Esophagus mucosa (tissue), 1 donor: ENCODE measurements around the gene PEAK3. TPM values are rescaled to one million over a fixed set of nuclear protein-coding genes. Genes with fewer than 3 reads are reported as not detected.
"Not testable (repeated sequence)": the region's sequence is repeated elsewhere in the genome, so short reads cannot be mapped to it uniquely, and the experiment has no call there.

Experiments
- ATAC-seq: fragments of 200-7000 bp; cut with Tn5 transposase; one replicate; pipeline ENCODE4 v1.9.1; 2020
- total RNA-seq: library from RNA; stranded (reverse); gene quantifications from one replicate; pipeline ENCODE4 v1.2.4, GENCODE V29; 2023
- donor health status: DM: yes; HTN: yes; CAD: no.

Gene PEAK3
- total RNA-seq, 1 donor from 2014 or later, result 0.08 TPM

DNA sequence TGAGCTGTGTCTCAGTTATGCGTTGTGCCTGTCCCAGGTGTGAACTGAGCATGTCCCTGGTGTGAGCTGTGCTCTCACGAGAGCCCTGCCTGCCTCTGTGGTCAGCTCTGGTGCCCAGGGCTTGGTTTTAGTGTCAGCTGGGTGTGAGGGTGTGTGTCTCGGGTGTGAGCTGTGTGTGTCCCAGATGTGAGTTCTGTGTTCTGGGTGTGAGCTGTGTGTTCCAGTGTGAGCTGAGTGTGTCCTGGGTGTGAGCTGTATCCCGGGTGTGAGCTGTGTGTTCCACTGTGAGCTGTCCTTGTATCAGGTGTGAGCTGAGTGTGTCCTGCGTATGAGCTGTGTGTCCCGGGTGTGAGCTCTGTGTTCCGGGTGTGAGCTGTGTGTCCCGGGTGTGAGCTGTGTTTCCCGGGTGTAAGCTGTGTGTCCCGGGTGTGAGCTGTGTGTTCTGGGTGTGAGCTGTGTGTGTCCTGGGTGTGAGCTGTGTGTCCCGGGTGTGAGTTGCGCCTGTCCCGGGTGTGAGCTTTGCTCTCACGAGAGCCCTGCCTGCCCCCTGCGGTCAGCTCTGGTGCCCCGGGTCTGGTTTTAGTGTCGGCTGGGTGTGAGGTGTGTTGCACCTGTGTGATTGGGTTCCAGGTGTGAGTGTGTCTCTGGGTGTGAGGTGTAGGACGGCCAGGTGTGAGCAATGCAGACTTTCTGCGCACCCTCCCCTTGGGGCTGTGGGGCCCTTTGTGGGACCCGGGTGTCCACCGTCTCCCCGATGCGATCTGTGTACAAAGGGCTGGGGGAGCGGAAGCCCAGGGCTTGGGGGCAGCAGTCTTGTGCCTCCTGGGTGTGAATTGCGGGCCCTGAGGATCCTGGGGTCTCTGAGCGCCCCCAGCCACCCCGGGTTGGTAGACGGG is 7.1 kb upstream of the PEAK3 start:
- peak; percentile 4 for ATAC-seq

DNA sequence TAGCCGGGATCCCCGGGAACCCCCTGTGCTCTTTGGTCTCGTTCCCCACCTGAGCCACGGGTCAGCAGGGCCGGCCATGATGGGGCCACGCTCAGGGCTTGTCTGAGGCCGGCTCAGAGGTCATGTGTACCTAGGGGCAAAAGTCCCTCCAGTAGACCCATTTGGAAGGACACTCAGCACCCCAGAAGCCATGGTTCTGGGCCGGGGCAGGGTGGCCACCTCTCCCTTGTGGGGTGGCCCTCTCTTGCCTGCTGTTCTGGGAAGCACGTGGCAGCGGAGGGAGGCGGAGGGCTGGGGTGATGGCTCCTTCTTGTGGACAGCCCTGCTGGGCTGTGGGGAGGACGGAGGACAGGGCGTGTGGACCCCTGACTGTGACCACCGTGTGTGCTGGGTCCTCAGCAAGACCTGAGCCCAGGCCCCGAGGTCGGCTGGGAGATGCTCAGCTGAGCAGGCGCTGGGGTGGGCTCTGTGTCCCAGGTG is 6.4 kb upstream of the PEAK3 start:
- no peak for ATAC-seq

DNA sequence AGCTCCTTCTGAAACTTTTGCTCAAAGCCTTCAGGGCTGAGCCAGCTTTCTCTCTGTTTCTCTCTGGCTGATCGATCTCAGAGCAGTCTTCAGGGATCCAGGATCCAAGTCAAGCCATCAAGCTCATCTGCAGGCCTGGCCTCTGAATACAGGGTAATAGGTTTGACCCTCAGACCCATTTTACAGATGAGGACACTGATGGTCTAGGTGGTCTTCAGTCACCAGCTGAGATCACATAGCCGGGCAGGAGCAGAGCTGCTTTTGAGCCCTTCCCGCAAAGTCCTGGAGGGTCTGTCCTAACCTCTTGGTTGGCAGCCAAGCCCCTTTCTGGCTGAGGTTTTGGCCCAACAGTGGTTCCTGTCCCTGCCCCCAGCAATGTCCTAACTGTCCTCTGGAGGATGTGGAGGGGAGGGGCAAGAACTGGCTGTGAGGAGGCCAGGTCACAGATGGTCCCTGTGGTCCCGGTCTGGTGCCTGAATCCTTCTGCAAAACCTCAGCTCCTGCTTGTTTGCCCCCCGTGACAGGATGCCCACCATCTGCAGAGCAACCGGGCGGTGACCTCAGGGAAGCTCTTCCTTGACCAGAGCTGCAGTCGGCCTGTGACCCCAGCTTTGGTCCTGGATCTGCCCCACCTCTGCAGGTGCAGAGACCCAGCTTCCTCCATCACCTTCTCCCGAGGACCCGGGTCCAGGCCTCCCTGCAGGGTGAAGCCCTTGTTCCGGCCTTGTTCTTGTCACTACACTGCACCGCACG is 5.8 kb upstream of the PEAK3 start:
- ATAC-seq, result no peak

DNA sequence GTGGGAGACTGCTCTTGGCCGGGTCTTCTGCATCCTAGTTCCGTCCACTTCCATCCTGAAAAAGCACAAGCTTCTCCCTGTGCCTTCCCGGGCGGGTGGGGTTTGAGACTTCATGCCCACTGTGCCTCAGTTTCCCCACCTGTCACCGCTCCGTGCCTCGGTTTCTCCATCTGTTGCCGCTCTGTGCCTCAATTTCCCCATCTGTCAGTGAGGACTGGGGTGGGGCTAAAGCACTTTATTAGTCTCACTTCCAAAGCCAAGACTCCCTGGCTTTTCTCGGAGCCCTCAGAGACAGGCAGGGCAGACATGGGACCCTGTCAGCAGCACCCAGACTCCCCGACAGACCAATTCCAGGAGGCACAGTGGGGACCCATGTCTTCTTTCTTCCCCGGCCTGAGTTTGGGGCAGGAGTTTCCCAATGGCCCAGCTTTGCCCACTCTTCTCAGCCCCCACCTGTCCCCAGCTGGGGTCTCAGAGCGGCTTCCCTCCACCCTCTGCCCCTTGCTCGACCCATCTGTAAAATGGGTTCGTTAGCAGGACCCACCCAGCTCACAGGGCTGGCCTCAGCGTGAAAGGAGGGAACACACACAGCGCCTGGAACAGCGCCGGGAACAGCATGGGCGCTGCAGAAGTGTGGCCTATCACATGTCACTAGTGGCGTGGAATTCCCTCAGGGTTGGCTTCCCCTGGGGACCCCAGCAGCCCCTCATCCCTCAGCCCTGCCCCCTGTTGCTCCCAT is 4.6 kb upstream of the PEAK3 start:
- ATAC-seq, result no peak

DNA sequence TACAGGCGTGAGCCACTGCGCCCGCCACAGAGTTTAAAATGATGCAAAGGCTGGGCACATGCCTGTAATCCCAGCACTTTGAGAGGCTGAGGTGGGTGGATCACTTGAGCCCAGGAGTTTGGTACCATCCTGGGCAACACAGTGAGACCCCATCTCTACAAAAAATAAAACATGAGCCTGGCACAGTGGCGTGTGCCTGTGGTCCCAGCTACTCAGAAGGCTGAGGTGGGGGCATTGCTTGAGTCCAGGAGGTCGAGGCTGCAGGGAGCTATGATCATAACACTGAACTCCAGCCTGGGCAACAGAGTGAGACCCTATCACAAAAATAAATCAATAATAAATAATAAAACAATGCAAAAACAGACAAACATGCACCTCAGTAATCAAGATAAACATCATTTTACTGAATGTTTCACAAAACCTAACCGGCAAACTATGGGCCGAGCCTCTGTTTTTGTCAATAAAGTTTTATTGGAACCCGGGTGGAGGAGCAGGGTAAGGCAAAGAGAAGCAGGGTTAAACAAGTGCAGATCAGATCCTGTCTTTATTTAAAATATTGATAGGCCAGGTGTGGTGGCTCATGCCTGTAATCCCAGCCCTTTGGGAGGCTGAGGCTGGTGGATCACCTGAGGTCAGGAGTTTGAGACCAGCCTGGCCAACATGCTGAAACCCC is 2.0 kb upstream of the PEAK3 start:
- ATAC-seq, result no peak

DNA sequence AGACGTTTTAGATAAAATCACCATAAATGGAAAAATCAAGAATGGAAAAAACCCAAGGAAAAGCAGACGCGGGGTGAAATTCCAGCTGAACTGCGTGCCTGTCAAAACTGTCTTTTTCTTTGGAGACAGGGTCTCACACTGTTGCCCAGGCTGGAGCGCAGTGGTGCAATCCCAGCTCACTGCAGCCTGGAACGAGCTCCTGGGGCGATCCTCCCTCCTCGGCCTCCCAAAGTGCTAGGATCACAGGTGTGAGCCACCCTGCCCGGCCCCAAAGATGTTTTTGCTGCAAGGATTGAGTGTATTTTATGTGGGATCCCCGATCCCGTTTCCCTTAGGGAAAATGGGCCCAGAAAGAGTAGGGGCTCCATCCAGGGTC is 875 bp upstream of the PEAK3 start:
- ATAC-seq, result no peak

DNA sequence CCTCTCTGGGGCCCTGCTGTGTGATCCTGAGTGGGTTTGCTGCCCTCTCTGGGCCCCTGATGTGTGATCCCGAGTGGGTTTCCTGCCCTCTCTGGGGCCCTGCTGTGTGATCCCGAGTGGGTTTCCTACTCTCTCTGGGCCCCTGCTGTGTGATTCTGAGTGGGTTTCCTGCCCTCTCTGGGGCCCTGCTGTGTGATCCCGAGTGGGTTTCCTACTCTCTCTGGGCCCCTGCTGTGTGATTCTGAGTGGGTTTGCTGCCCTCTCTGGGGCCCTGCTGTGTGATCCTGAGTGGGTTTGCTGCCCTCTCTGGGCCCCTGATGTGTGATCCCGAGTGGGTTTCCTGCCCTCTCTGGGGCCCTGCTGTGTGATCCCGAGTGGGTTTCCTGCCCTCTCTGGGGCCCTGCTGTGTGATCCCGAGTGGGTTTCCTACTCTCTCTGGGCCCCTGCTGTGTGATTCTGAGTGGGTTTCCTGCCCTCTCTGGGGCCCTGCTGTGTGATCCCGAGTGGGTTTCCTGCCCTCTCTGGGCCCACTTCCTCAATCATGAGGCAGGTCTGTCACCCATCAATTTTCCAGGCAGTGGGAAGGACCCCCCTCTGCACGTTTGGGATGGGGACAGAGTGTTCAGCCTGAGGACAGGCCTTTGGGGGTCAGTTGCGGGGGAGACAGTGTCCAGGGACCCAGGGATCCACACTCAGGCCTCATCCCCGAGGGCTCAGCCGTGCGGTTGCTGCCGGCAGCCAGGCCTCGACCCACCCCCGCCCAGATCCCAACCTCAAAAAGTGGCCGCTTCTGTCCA is 512 bp downstream of the PEAK3 start:
- ATAC-seq, result not testable (repeated sequence)

DNA sequence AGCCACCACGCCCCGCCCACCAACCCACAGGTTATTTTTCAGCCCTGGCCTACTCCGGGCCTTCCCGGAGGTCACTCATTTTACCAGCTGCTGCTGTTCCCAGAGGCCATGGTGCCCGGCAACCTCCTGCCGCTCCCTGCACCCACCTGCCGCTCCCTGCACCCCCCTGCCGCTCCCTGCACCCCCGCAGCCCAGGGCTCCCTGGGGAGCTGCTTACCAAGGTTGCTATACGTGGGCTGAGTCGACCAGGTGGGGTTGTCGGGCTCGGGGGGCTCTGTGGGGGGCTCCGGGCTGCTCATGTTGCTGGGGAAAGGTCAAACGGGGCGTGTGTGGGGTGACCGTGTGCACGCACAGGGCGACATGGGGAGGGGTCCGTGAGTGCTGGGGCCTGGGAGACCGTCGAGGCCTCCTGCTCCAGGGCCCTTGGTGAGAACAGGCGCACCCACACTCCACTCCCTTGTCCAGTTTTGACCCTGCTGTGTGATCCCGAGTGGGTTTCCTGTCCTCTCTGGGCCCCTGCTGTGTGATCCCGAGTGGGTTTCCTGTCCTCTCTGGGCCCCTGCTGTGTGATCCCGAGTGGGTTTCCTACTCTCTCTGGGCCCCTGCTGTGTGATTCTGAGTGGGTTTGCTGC is 1.2 kb downstream of the PEAK3 start:
- no peak for ATAC-seq

DNA sequence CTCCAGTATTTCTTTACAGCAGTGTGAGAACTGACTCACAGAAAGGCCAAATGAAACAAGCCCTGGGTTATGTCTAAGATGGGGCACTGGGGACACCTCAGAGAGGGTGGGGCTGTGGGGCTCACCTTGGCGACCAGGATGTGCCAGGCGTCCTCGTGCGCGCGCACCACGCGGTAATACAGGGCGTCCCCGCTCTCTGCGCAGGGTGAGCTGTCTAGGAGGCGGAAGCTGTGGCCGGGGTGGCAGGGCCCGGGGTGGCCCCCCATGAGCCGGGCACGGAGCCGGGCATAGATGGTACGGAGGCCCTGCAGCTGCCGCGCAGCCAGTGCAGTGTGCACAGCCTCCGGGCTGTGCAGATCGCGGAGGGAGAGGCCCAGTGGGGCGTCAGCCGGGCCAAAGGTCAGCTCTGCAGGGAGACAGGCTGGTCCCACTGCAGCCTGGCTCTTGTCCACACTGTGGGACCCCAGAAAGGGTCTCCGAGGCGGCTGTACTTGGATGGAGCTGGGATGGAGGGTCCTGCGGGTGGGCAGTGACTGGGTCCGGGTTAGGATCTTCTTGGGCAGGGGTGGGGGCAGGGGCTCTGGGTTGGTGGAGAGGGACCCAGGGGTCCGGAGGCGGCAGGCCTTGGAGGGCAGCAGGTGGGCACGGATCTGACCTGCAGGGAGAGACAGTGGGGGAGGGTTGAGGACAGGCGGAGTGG is 3.4 kb downstream of the PEAK3 start:
- ATAC-seq, result no peak

DNA sequence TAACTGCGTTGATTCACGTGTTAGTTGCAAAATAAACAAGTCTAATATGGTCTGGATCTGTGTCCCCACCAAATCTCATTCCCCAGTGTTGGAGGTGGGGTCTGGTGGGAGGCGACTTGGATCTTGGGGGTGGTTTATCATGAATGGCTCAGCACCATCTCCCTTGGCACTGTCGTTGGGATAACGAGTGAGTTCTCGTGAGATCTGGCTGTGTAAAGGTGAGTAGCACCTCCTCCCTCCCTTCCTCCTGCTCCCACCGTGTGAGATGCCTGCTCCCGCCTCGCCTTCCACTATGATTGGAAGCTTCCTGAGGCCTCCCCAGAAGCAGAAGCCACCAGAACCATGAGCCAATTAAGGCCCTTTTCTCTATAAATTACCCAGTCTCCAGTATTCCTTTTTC is 4.8 kb downstream of the PEAK3 start:
- no peak for ATAC-seq

DNA sequence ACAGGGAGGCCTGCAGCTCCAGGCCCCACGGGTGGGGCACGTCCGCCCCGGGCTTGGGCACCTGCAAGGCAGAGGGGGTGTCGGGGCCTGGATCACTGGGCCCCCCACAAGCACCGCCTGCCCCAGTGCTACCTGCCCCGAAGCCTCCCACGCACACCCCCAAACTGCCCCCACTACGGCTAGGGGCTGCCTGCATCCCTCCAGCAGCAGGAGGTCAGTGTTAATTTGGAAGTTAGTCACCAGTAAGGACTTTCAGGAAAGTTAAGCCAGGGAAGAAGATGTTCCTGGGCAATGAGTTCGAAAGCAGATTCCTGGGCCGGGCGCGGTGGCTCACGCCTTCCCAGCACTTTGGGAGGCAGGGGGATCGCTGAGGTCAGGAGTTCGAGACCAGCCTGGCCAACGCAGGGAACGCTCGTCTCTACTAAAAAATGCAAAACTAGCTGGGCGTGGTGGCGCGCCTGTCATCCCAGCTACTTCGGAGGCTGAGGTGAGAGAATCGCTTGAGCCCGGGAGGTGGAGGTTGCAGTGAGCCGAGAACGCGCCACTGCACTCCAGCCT is 5.5 kb downstream of the PEAK3 start:
- ATAC-seq, result no peak

DNA sequence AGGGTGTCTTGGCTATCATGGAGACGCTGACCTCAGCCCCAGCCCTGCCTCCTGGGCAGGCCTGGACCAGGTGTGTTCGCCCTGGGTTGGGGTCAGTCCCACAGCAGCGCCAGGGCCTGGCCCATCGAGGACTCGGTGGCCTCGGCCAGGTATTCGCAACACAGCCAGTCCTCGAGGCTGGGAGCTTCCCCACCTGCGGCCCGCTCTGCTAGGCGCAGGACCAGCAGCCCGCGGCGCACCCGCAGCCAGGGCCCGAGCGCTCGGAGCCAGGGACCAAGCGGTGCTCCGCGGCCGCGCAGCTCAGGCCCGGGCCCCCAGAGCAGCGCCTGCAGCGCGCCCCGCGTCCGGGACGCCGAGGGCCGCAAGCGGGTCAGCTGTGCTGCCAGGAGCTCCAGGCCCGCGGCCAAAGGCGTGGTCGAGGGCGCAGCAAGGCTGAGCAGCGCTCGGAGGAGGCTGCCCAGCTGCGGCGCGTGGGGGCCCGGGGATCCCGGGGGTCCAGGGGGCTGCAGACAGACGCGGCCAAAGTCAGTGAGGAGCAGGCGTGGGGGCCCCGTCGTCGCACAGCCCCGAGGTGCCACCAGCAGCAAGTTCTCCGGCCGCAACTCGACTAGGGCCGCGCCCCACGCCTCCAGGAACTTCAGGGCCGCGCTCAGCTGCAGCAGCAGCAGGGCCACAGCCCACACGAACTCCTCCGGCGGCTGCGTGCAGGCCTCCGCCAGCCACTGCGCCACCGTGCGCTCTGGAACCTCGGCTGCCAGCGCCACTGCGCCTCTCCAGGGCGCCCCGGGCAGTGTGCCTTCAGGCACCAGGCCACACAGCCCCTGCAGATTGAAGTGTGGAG is 6.2 kb downstream of the PEAK3 start:
- peak; percentile 41 for ATAC-seq

DNA sequence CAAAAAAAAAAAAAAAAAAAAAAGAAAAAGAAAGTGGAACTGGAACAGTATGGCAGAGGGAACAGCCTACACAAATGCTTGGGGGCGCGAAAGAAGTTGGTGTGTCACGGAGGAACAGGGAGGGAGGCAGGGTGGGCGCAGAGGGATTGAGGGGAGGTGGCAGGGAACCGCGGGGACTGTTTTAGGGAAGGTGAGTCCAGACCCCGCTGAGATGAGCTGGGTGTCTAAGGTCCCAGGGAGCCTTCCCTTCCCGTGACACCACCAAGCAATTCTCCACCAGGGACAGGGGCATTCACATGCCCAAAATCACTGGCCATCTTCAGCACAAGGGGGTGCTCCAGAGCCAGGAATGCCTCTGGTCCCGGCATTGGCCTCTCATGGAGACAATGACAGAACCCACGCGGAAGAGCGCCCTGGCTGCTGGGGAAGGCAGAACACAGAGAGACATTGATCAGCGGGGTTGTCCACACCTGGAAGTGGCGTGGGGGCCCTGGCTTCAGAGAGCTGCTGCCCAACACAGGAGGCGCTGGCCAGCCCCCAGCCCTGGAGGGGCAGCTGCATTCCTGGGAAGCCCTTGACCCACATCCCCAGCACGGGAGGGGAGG is 6.9 kb downstream of the PEAK3 start:
- peak; percentile 14 for ATAC-seq

DNA sequence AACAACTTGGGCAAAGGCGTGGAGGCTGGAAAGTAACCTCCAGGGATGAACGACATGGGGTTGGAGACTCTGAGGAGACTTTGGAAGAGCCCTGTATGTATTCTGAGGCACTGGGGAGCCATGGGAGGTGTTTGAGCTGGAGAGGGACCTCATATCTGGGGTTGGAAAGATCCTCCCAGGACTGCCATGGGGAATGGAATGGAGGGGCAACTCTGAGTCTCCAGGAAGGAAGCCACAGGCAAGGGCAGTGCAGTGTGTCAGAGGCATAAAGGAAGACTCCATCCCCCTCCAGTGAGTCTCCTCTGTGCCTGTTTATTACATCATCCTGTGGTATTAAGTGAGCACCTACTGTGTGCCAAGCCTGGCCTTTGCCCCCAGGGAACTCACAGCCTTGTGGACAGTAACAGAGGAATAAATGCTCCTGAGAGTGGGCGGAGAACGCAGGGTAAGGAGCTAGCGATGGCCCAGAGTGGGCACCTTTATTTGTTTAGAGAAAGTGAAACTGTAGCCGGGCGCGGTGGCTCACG is 7.7 kb downstream of the PEAK3 start:
- no peak for ATAC-seq

DNA sequence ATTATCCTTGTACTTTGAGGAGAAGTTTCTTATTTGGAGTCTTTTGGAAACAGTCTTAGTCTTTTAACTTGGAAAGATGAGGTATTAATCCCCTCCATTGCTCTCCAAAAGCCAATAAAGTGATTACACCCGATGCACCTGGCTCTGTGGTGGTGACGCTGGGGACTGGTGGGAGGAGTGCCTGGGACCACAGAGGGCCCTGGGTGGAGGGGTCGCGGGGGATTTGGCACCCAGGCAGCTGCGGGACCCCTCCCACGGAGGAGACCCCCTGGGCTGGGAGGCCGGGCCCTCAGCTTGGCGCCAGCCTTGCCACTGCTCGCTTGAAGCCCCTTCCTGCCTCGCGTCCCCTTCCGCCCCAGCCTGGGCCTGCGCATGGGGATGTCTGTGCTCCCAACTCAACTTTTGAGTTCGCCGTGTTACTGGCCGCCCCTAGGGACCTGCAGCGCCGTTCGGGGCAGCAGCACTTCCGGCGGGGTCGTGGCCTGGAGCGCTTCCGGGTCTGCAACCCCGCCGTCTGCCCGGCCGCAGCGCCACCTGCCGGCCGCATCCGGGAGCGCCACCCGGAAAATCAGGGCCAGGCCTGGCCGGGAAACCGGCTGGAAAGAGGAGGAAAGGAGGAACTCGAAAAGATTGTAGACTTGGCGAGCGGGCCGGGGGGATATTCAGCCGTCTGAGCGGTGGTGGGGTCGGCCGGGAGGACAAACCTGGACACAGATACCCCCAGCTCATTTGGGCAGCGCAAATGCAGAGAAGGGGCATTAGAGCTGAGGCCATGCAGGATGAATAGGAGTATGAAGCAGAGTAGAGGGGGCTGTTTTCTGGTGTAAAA is 8.4 kb downstream of the PEAK3 start:
- ATAC-seq, result peak; percentile 3

DNA sequence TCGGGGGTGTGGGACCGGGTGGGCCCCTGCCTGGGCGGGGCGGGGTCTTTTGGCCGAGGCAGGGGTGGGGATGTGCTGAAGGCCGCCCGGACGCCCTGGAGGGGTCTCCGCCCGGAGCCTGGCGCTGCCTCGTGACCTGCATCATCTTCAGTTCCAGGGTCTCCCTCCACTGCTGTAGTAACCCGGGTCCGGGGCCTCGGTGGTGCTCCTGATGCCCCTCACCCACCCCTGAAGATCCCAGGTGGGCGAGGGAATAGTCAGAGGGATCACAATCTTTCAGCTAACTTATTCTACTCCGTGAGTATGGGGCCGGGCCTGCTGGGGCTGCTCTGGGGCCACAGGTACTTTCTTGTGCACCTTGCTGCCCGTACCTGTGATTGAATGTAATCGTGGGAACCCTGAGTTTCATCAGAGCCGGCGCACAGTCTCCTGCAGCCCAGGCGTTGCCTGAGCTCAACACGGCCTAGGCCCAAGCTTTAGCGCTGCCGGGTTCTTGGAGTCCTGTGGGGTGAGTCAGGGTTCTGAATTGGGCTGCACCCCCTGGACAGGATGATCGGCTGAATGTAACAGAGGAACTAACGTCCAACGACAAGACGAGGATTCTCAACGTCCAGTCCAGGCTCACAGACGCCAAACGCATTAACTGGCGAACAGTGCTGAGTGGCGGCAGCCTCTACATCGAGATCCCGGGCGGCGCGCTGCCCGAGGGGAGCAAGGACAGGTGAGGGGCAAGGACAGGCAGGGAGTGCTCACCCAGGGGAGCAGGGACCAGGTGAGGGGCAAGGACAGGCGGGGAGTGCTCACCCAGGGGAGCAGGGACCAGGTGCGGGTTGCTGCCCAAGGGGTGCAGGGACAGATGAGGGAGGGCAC is 10.5 kb downstream of the PEAK3 start:
- ATAC-seq, result peak; percentile 45
